ENCODE measurements around the gene PAFAH1B2. TPM values are rescaled to one million over a fixed set of nuclear protein-coding genes. Genes with fewer than 3 reads are reported as not detected.
A peak's percentile ranks its signal among the peaks of the same experiment; 100 is the strongest.

PAFAH1B2 gene
- total RNA-seq, 3 donors from 2014 or later (not counting 1 experiment from before 2014, with no cell fraction given): 46.1 to 71.0 (median 58.8) TPM

DNA sequence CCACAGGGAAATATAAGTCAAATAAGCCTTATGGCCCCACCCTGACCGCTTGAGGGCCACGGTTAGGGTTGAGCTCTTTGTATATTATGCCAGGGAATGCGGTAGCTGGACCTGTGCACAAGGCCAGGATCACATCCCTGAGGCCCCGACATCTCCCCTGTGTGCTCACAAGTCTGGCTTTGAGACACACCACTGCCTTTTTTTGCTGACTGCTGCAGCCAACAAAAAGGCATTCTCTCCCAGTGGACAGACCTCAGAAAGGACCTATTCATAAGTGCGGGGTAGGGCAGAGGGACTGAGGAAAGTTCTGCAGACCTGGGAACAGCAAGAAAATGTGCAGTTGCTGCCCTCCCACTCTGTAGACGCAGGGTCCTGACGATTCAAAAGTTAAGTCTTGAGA, 31.0 kb downstream of the PAFAH1B2 start:
- Histone ChIP-seq H3K4me3 (ENCODE audit: low read length) (no peak overlapping the region), H3K27ac (ENCODE audit: low read length) (no peak overlapping the region), H3K4me1 (ENCODE audit: control insufficient read depth, insufficient read depth, low read length) (peaks cover 22% of the 10 kb centered on the region), H3K27me3 (ENCODE audit: control insufficient read depth, insufficient read depth, low read length) (no peaks in the 10 kb centered on the region), H3K9me3 (ENCODE audit: control insufficient read depth, insufficient read depth, low read length) (no peaks in the 10 kb centered on the region), H3K36me3 (ENCODE audit: control insufficient read depth, insufficient read depth, low read length) (peaks cover 7% of the 10 kb centered on the region)
- Mint-ChIP-seq H3K27ac (no peak overlapping the region), H3K9me3 (no peaks in the 10 kb centered on the region), H3K4me1 (peaks cover 25 to 30% of the 10 kb centered on the region in 2 donors), H3K27me3 (ENCODE audit: low read depth in 2 of 2) (no peaks in the 10 kb centered on the region), H3K36me3 (no peaks in the 10 kb centered on the region), H3K4me3 (no peak overlapping the region)
- no peak for DNase-seq
- no peak for ATAC-seq
- 91% methylated on average over 7 of the region's 7 CpGs for WGBS (ENCODE audit: insufficient coverage)
- intact Hi-C loops (cut with micrococcal nuclease): no loop called here
- TF ChIP-seq, protein P1, sequence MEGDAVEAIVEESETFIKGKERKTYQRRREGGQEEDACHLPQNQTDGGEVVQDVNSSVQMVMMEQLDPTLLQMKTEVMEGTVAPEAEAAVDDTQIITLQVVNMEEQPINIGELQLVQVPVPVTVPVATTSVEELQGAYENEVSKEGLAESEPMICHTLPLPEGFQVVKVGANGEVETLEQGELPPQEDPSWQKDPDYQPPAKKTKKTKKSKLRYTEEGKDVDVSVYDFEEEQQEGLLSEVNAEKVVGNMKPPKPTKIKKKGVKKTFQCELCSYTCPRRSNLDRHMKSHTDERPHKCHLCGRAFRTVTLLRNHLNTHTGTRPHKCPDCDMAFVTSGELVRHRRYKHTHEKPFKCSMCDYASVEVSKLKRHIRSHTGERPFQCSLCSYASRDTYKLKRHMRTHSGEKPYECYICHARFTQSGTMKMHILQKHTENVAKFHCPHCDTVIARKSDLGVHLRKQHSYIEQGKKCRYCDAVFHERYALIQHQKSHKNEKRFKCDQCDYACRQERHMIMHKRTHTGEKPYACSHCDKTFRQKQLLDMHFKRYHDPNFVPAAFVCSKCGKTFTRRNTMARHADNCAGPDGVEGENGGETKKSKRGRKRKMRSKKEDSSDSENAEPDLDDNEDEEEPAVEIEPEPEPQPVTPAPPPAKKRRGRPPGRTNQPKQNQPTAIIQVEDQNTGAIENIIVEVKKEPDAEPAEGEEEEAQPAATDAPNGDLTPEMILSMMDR (IDR thresholded peaks at IDR 0.05): no peak

DNA sequence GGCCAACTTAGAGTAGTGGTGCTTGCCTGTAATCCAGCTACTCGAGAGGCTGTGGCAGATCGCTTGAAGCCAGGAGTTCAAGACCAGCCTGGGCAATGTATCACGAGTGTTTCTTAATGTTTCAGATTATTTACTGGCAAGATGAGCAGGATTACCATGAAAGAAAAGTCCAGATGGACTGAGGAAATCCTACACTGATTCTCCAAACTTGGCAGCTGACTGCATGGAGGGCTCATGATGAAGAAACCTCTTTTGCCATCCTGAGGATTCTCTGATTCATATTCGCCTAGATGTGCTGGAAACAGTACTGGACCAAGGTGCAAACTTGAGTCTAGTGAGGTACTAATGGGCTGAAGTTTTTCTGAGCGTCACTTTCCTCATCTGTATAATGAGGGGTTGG, 31.7 kb downstream of the PAFAH1B2 start:
- intact Hi-C loops (cut with micrococcal nuclease): no loop called here
- Histone ChIP-seq H3K4me1 (ENCODE audit: control insufficient read depth, insufficient read depth, low read length) (peaks cover 29% of the 10 kb centered on the region), H3K9me3 (ENCODE audit: control insufficient read depth, insufficient read depth, low read length) (no peaks in the 10 kb centered on the region), H3K4me3 (ENCODE audit: low read length) (no peak overlapping the region), H3K27me3 (ENCODE audit: control insufficient read depth, insufficient read depth, low read length) (no peaks in the 10 kb centered on the region), H3K36me3 (ENCODE audit: control insufficient read depth, insufficient read depth, low read length) (peaks cover 6% of the 10 kb centered on the region), H3K27ac (ENCODE audit: low read length) (no peak overlapping the region)
- H3K27me3 Mint-ChIP-seq (ENCODE audit: low read depth in 2 of 2): no peaks in the 10 kb centered on the region
- H3K36me3 Mint-ChIP-seq: no peaks in the 10 kb centered on the region
- peaks cover 31 to 35% of the 10 kb centered on the region in 2 donors for H3K4me1 Mint-ChIP-seq
- 97% methylated on average over 5 of the region's 5 CpGs for WGBS (ENCODE audit: insufficient coverage)
- H3K27ac Mint-ChIP-seq: no peak overlapping the region
- no peaks in the 10 kb centered on the region for H3K9me3 Mint-ChIP-seq
- ATAC-seq (no peak), DNase-seq (no peak)
- no peak overlapping the region for H3K4me3 Mint-ChIP-seq
- TF ChIP-seq, protein P1 (IDR thresholded peaks at IDR 0.05): no peak

DNA sequence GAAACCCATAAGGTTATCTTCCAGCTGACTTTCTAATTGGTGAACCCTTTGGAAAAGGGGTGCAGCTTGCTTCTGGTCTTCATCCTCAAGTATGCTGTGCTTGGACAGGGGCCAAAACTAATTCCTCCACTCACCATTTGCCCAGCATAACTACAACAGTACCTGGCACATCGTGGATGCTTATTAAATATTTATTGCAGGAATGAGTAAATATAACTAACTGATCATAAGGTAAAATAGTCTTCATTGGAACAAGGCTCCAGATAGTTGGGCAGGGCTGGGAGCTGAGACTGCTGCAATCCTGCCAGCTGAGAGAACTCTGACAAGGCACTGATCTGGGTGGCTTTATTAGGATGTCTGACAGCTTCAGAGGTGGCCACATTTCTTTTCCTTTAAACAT, 32.1 kb downstream of the PAFAH1B2 start:
- intact Hi-C loops (cut with micrococcal nuclease): no loop called here
- ATAC-seq (no peak), DNase-seq (no peak)
- Histone ChIP-seq H3K4me3 (ENCODE audit: low read length) (no peak overlapping the region), H3K27ac (ENCODE audit: low read length) (no peak overlapping the region), H3K4me1 (ENCODE audit: control insufficient read depth, insufficient read depth, low read length) (peaks cover 33% of the 10 kb centered on the region), H3K27me3 (ENCODE audit: control insufficient read depth, insufficient read depth, low read length) (no peaks in the 10 kb centered on the region), H3K9me3 (ENCODE audit: control insufficient read depth, insufficient read depth, low read length) (no peaks in the 10 kb centered on the region), H3K36me3 (ENCODE audit: control insufficient read depth, insufficient read depth, low read length) (peaks cover 4% of the 10 kb centered on the region)
- Mint-ChIP-seq H3K36me3 (no peaks in the 10 kb centered on the region), H3K27ac (no peak overlapping the region), H3K27me3 (ENCODE audit: low read depth in 2 of 2) (no peaks in the 10 kb centered on the region), H3K9me3 (no peaks in the 10 kb centered on the region), H3K4me1 (peaks cover 35 to 39% of the 10 kb centered on the region in 2 donors), H3K4me3 (no peak overlapping the region)
- no CpG with 5 or more reads among the region's 1 CpG for WGBS (ENCODE audit: insufficient coverage)
- TF ChIP-seq, protein P1 (IDR thresholded peaks at IDR 0.05): no peak

DNA sequence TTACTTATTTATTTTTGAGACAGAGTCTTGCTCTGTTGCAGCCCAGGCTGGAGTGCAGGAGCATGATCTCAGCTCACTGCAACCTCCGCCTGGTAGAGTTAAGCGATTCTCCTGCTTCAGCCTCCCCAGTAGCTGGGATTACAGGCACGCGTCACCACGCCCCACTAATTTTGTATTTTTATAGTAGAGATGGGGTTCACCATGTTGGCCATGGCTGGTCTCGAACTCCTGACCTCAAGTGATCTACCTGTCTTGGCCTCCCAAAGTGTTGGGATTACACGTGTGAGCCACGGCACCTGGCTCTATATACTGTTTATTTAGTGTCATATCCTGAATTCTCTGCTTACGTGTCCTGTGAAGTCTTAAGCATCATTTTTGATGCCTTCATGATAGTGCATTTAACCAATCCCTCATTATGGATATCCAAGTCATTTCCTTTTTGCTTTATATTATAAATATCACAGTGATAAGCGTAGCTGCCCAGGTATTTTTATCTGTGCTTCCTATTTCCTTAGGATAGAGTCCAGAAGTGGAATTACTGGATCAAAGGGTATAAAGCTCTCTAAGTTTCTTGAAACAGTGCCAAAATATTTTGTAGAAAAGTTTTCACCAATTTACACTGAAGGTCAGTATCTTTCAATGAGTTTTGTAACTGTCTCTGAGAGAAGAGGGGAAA, 33.6 kb downstream of the PAFAH1B2 start:
- H3K36me3 Mint-ChIP-seq: no peaks in the 10 kb centered on the region
- intact Hi-C loops (cut with micrococcal nuclease): loop anchor here (1.0 to 2.0 kb wide), 2 partner anchors 33 to 49 kb away; partner anchors contain the start of gene PAFAH1B2
- peaks cover 36 to 41% of the 10 kb centered on the region in 2 donors for H3K4me1 Mint-ChIP-seq
- DNase-seq (no peak), ATAC-seq (no peak)
- Histone ChIP-seq H3K9me3 (ENCODE audit: control insufficient read depth, insufficient read depth, low read length) (no peaks in the 10 kb centered on the region), H3K27me3 (ENCODE audit: control insufficient read depth, insufficient read depth, low read length) (no peaks in the 10 kb centered on the region), H3K27ac (ENCODE audit: low read length) (peak overlapping the region; percentile 83), H3K36me3 (ENCODE audit: control insufficient read depth, insufficient read depth, low read length) (peaks cover 3% of the 10 kb centered on the region), H3K4me1 (ENCODE audit: control insufficient read depth, insufficient read depth, low read length) (peaks cover 39% of the 10 kb centered on the region), H3K4me3 (ENCODE audit: low read length) (peak overlapping the region; percentile 72)
- peak overlapping the region; percentile 86 to 92 for H3K27ac Mint-ChIP-seq
- peak overlapping the region; percentile 95 for H3K4me3 Mint-ChIP-seq
- H3K27me3 Mint-ChIP-seq (ENCODE audit: low read depth in 2 of 2): no peaks in the 10 kb centered on the region
- no peaks in the 10 kb centered on the region for H3K9me3 Mint-ChIP-seq
- WGBS (ENCODE audit: insufficient coverage): 96% methylated on average over 9 of the region's 10 CpGs
- TF ChIP-seq, protein P1 (IDR thresholded peaks at IDR 0.05): no peak

Measured in natural killer cell (primary cell).